HEK293 (cell line): ENCODE data around the gene SMIM24.
A peak's percentile ranks its signal among the peaks of the same experiment; 100 is the strongest.

Experiments
- BCL11B ChIP-seq: fragments of 450-650 bp; formaldehyde crosslinking; IDR thresholded peaks from 2 replicates; pipeline ENCODE4 v1.5.1; 2016; ENCODE audit warnings: low read depth, missing biosample characterization, missing genetic modification characterization
- CTCF ChIP-seq: fragments of 450-650 bp; formaldehyde crosslinking; IDR thresholded peaks from 2 replicates; pipeline ENCODE4 v1.5.1; 2016; ENCODE audit warnings: missing biosample characterization, missing genetic modification characterization
- FEZF1 ChIP-seq: fragments of 450-650 bp; formaldehyde crosslinking; IDR thresholded peaks from 2 replicates; pipeline ENCODE4 v1.5.1; 2016; ENCODE audit warnings: missing biosample characterization, missing genetic modification characterization
- HIC1 ChIP-seq: fragments of 450-650 bp; formaldehyde crosslinking; IDR thresholded peaks from 2 replicates; pipeline ENCODE4 v1.5.1; 2016; ENCODE audit warnings: missing biosample characterization, missing genetic modification characterization
- KLF7 ChIP-seq: fragments of 450-650 bp; formaldehyde crosslinking; IDR thresholded peaks from 2 replicates; pipeline ENCODE4 v1.5.1; 2016; ENCODE audit warnings: missing biosample characterization, missing genetic modification characterization, borderline replicate concordance
- MZF1 ChIP-seq: fragments of 450-650 bp; formaldehyde crosslinking; IDR thresholded peaks from 2 replicates; pipeline ENCODE4 v1.5.1; 2017; ENCODE audit warnings: missing biosample characterization, missing genetic modification characterization, borderline replicate concordance
- PRDM1 ChIP-seq: fragments of 450-650 bp; formaldehyde crosslinking; IDR thresholded peaks from 2 replicates; pipeline ENCODE4; 2016; ENCODE audit warnings: missing biosample characterization, missing genetic modification characterization
- PRDM10 ChIP-seq: fragments of 450-650 bp; formaldehyde crosslinking; IDR thresholded peaks from 2 replicates; pipeline ENCODE4 v1.5.1; 2016; ENCODE audit warnings: missing biosample characterization, missing genetic modification characterization
- REST ChIP-seq: fragments of 450-650 bp; formaldehyde crosslinking; IDR thresholded peaks from 2 replicates; pipeline ENCODE4 v1.5.1; 2016; ENCODE audit warnings: missing biosample characterization, missing genetic modification characterization
- SETDB1 ChIP-seq: IDR thresholded peaks from one replicate; pipeline ENCODE4 v1.6.1; 2017; ENCODE audit warnings: mild to moderate bottlenecking, low read length, moderate library complexity, mixed read lengths; ENCODE audit not compliant: insufficient read length
- SP3 ChIP-seq: fragments of 450-650 bp; formaldehyde crosslinking; IDR thresholded peaks from 2 replicates; pipeline ENCODE4 v1.5.1; 2016; ENCODE audit warnings: missing biosample characterization, missing genetic modification characterization
- ZNF23 ChIP-seq: fragments of 450-650 bp; formaldehyde crosslinking; IDR thresholded peaks from 2 replicates; pipeline ENCODE4 v1.5.1; 2016; ENCODE audit warnings: missing biosample characterization, missing genetic modification characterization, borderline replicate concordance
- ZNF26 ChIP-seq: fragments of 450-650 bp; formaldehyde crosslinking; IDR thresholded peaks from 2 replicates; pipeline ENCODE4 v1.5.1; 2016; ENCODE audit warnings: missing biosample characterization, missing genetic modification characterization
- ZNF274 ChIP-seq, 2 experiments: fragments of 200-500 bp in 1 of 2; fragments of 450-650 bp in 1 of 2; sonication (Bioruptor generic) in 1 of 2; formaldehyde crosslinking in 1 of 2; IDR thresholded peaks; 2 replicates each; pipeline versions ENCODE4 v1.5.1 to v1.6.1; 2014 to 2016; ENCODE audit warnings: borderline replicate concordance in 1 of 2, inconsistent platforms in 1 of 2, low read length in 1 of 2, missing biosample characterization in 1 of 2, missing genetic modification characterization in 1 of 2
- ZNF473 ChIP-seq: fragments of 450-650 bp; formaldehyde crosslinking; IDR thresholded peaks from 2 replicates; pipeline ENCODE4 v1.5.1; 2017; ENCODE audit warnings: missing biosample characterization, missing genetic modification characterization
- ZNF501 ChIP-seq: fragments of 450-650 bp; formaldehyde crosslinking; IDR thresholded peaks from 2 replicates; pipeline ENCODE4 v1.5.1; 2016; ENCODE audit warnings: missing biosample characterization, missing genetic modification characterization
- ZNF510 ChIP-seq: fragments of 450-650 bp; formaldehyde crosslinking; IDR thresholded peaks from 2 replicates; pipeline ENCODE4 v1.5.1; 2018; ENCODE audit warnings: mild to moderate bottlenecking, missing genetic modification characterization, missing biosample characterization; ENCODE audit not compliant: insufficient replicate concordance
- ZNF521 ChIP-seq: fragments of 450-650 bp; formaldehyde crosslinking; IDR thresholded peaks from 2 replicates; pipeline ENCODE4 v1.5.1; 2017; ENCODE audit warnings: missing biosample characterization, mild to moderate bottlenecking, missing genetic modification characterization
- ZNF530 ChIP-seq: fragments of 450-650 bp; formaldehyde crosslinking; IDR thresholded peaks from 2 replicates; pipeline ENCODE4 v1.5.1; 2016; ENCODE audit warnings: low read depth, missing biosample characterization, missing genetic modification characterization
- ZNF670 ChIP-seq: fragments of 450-650 bp; formaldehyde crosslinking; IDR thresholded peaks from 2 replicates; pipeline ENCODE4 v1.5.1; 2016; ENCODE audit warnings: missing biosample characterization, missing genetic modification characterization, low read depth
- ZNF768 ChIP-seq: fragments of 450-650 bp; formaldehyde crosslinking; IDR thresholded peaks from 2 replicates; pipeline ENCODE4 v1.5.1; 2018; ENCODE audit warnings: missing biosample characterization, mild to moderate bottlenecking, missing genetic modification characterization
- ZNF843 ChIP-seq: fragments of 450-650 bp; formaldehyde crosslinking; IDR thresholded peaks from 2 replicates; pipeline ENCODE4 v1.5.1; 2016; ENCODE audit warnings: missing biosample characterization, missing genetic modification characterization
- ZSCAN30 ChIP-seq: fragments of 450-650 bp; IDR thresholded peaks from 2 replicates; pipeline ENCODE4 v1.5.1; 2018; ENCODE audit warnings: missing biosample characterization, mild to moderate bottlenecking, missing genetic modification characterization, moderate library complexity
- ZSCAN5A ChIP-seq: fragments of 450-650 bp; formaldehyde crosslinking; IDR thresholded peaks from 2 replicates; pipeline ENCODE4 v1.5.1; 2016; ENCODE audit warnings: missing biosample characterization, missing genetic modification characterization

Gene SMIM24

GRCh38 chr19:3505598-3506383 is 25.5 kb upstream of the SMIM24 start, which contains the start of gene FZR1 (continued):
- TF ChIP-seq PRDM10 (tag by site-specific recombination) (peak; percentile 28; the same call in 1 of the 2 replicates), REST (tag by site-specific recombination) (no peak), KLF7 (tag by site-specific recombination) (peak; percentile 91), ZNF501 (tag by site-specific recombination) (0 out of 2 replicates have a peak, but pooled peaks have one; percentile 54), ZSCAN30 (tag by site-specific recombination) (no peak), FEZF1 (tag by site-specific recombination) (no peak; the same call in 1 of the 2 replicates), ZNF670 (tag by site-specific recombination) (no peak), ZNF23 (no peak), ZNF274 (IDR thresholded peaks at IDR 0.05; ENCODE audit: low read length) (no peak), ZNF274 (tag by site-specific recombination; IDR thresholded peaks at IDR 0.05; ENCODE audit: borderline replicate concordance) (no peak), SETDB1 (no peak), ZNF521 (tag by site-specific recombination) (no peak), ZNF26 (no peak), HIC1 (tag by site-specific recombination) (peak; percentile 96), ZNF473 (tag by site-specific recombination) (no peak), ZNF530 (tag by site-specific recombination) (no peak), BCL11B (tag by site-specific recombination) (peak; percentile 14; the same call in 1 of the 2 replicates), MZF1 (tag by site-specific recombination) (no peak), ZNF510 (tag by site-specific recombination) (no peak), ZNF768 (tag by site-specific recombination) (no peak), ZNF843 (tag by site-specific recombination) (peak; percentile 47; the same call in 1 of the 2 replicates), CTCF (tag by site-specific recombination) (peak; percentile 61), SP3 (tag by site-specific recombination) (peak; percentile 89), ZSCAN5A (tag by site-specific recombination) (peak; percentile 60; the same call in 1 of the 2 replicates), PRDM1 (no peak)
